Endothelial cell of umbilical vein (primary cell): Measurements from ENCODE around the gene RAB28.

Source experiments
- JUN ChIP-seq: IDR thresholded peaks from 2 replicates; pipeline ENCODE4 v1.6.1; 2011; ENCODE audit warnings: borderline replicate concordance, low read depth; ENCODE audit not compliant: insufficient read length, insufficient read depth
- TF ChIP-seq, protein P1 (sequence below), 2 donors: IDR thresholded peaks; 1 replicate in 1 of 2; 2 replicates in 1 of 2; pipeline ENCODE4 v1.5.1; 2011; ENCODE audit warnings: low read length in 2 of 2, mild to moderate bottlenecking in 2 of 2, moderate library complexity in 2 of 2, control low read depth in 1 of 2, inconsistent platforms in 1 of 2, low read depth in 1 of 2; ENCODE audit not compliant: insufficient read depth in 1 of 2; ENCODE audit errors: extremely low read depth in 1 of 2

DNA sequence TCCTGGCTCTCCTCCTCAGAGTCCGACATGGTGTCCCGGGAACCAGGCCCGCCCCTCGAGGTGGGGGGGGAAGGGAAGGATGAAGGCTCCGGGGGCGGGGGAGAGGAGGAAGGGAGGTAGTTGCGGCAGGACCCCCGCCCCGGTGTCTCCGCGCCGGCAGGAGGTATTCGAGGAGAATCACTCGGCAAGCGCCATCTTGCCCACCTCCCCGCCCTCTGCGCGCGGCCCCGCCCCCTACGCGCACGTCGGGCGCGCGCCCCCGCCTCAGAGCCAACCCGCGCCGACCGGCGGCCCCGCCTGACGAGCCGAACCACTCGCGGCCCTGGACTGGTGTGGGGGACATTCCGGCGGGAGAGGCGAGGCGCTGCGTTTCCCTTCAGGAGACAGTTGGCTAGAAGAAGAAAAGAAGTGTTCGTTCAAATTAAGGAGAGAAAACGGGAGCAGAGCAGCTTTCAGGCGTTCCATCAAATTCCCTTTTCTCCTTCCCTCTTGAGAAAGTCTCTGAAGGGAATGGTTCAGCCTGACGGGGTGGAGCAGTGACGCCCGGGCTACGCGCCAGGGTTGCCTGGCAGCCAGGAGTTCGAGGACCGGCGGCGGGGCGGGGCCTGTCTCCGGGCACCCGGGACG lies at the start of gene RAB28:
- TF ChIP-seq, protein P1, sequence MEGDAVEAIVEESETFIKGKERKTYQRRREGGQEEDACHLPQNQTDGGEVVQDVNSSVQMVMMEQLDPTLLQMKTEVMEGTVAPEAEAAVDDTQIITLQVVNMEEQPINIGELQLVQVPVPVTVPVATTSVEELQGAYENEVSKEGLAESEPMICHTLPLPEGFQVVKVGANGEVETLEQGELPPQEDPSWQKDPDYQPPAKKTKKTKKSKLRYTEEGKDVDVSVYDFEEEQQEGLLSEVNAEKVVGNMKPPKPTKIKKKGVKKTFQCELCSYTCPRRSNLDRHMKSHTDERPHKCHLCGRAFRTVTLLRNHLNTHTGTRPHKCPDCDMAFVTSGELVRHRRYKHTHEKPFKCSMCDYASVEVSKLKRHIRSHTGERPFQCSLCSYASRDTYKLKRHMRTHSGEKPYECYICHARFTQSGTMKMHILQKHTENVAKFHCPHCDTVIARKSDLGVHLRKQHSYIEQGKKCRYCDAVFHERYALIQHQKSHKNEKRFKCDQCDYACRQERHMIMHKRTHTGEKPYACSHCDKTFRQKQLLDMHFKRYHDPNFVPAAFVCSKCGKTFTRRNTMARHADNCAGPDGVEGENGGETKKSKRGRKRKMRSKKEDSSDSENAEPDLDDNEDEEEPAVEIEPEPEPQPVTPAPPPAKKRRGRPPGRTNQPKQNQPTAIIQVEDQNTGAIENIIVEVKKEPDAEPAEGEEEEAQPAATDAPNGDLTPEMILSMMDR (IDR thresholded peaks at IDR 0.05; ENCODE audit: extremely low read depth in 1 of 2, insufficient read depth in 1 of 2, low read depth in 1 of 2, low read length in 2 of 2) = no peak
- TF ChIP-seq JUN = no peak
